ENCODE data around the gene FOXO6. TPM values are rescaled to one million over a fixed set of nuclear protein-coding genes. Genes with fewer than 3 reads are reported as not detected.

FOXO6 gene
- total and polyA plus RNA-seq, 2 donors from 2014 or later: 0.47 to 1.0 TPM

GRCh38 chr1:41417335-41417682 is 56.1 kb downstream of the FOXO6 start:
- FAIRE-seq: no peak
- Histone ChIP-seq H3K9ac (ENCODE audit: low read length in 3 of 3) (no peak overlapping the region), H3K27ac (ENCODE audit: low read depth in 2 of 2, low read length in 2 of 2) (no peak overlapping the region), H3K4me1 (ENCODE audit: control insufficient read depth in 2 of 3, insufficient read depth in 2 of 3, low read depth in 1 of 3, low read length in 3 of 3) (no peaks in the 10 kb centered on the region), H3K9me3 (ENCODE audit: control insufficient read depth in 2 of 3, insufficient read depth in 1 of 3, low read length in 3 of 3) (no peaks in the 10 kb centered on the region), H3K4me3 (ENCODE audit: low read length in 3 of 3) (no peak overlapping the region), H3K27me3 (ENCODE audit: control insufficient read depth, insufficient read depth, low read length) (no peaks in the 10 kb centered on the region), H3K36me3 (ENCODE audit: control insufficient read depth in 2 of 3, insufficient read depth in 3 of 3, low read length in 3 of 3) (no peaks in the 10 kb centered on the region)
- TF ChIP-seq, protein P1, sequence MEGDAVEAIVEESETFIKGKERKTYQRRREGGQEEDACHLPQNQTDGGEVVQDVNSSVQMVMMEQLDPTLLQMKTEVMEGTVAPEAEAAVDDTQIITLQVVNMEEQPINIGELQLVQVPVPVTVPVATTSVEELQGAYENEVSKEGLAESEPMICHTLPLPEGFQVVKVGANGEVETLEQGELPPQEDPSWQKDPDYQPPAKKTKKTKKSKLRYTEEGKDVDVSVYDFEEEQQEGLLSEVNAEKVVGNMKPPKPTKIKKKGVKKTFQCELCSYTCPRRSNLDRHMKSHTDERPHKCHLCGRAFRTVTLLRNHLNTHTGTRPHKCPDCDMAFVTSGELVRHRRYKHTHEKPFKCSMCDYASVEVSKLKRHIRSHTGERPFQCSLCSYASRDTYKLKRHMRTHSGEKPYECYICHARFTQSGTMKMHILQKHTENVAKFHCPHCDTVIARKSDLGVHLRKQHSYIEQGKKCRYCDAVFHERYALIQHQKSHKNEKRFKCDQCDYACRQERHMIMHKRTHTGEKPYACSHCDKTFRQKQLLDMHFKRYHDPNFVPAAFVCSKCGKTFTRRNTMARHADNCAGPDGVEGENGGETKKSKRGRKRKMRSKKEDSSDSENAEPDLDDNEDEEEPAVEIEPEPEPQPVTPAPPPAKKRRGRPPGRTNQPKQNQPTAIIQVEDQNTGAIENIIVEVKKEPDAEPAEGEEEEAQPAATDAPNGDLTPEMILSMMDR (IDR thresholded peaks at IDR 0.05; ENCODE audit: borderline replicate concordance, extremely low read depth, insufficient read depth): no peak
- intact Hi-C loops (cut with DNase I): loop anchor here (5.0 kb wide), 1 partner anchor 145 kb away; no protein-coding TSS in a partner anchor
- peak in 1 of 5 donors; percentile 1 for DNase-seq

GRCh38 chr1:41417746-41418145 is 56.5 kb downstream of the FOXO6 start:
- DNase-seq: peak in 2 of 5 donors; percentile 39 to 51
- intact Hi-C loops (cut with DNase I): loop anchor here (5.0 kb wide), 1 partner anchor 145 kb away; no protein-coding TSS in a partner anchor
- no peaks in the 10 kb centered on the region for H3K27me3 ChIP-seq (ENCODE audit: control insufficient read depth, insufficient read depth, low read length)
- H3K4me3 ChIP-seq (ENCODE audit: low read length in 3 of 3): no peak overlapping the region
- no peak overlapping the region for H3K27ac ChIP-seq (ENCODE audit: low read depth in 2 of 2, low read length in 2 of 2)
- no peaks in the 10 kb centered on the region for H3K4me1 ChIP-seq (ENCODE audit: control insufficient read depth in 2 of 3, insufficient read depth in 2 of 3, low read depth in 1 of 3, low read length in 3 of 3)
- no peaks in the 10 kb centered on the region for H3K9me3 ChIP-seq (ENCODE audit: control insufficient read depth in 2 of 3, insufficient read depth in 1 of 3, low read length in 3 of 3)
- no peaks in the 10 kb centered on the region for H3K36me3 ChIP-seq (ENCODE audit: control insufficient read depth in 2 of 3, insufficient read depth in 3 of 3, low read length in 3 of 3)
- FAIRE-seq: no peak
- no peak overlapping the region for H3K9ac ChIP-seq (ENCODE audit: low read length in 3 of 3)
- TF ChIP-seq, protein P1 (IDR thresholded peaks at IDR 0.05; ENCODE audit: borderline replicate concordance, extremely low read depth, insufficient read depth): no peak

DNA sequence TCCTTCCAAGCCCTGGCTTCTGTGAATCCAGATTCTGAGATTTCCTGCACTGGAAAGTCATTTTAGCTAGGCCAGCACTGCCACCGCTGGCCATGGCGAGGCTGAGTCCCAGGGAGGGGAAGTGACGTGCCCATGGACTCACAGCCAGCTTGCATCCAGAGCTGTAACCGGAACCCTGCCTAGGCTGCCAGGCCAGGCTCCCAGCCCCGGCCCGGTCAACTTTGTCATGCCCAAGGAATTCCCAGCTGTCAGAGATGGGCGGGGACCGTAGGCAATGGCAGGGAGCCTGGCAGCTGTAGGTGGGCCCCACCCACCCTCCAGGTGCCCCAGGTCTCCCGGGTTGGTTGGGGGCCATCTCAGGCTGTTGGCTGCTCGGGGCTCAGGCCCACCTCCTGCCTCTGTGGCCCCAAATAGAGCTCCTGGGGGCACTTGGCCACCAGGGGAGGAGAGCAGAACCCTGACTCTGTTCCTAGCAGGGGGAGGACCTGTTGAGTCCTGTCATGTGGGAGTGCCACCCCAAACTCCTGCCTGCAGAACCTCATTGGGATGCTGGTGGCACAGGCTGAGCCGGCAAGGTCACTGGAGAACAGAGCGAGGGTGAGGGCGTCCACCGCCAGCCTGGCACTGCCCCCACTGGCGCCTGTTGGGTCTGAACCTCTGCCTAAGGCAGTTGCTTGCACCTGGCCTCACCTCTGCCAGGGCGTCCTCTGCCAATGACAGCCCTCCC is 57.8 kb downstream of the FOXO6 start:
- peak overlapping the region in 1 of 2 donors; percentile 43 for H3K27ac ChIP-seq (ENCODE audit: low read depth in 2 of 2, low read length in 2 of 2)
- FAIRE-seq: no peak

More for the DNA sequence above, 57.8 kb downstream of the FOXO6 start:
- Histone ChIP-seq H3K36me3 (ENCODE audit: control insufficient read depth in 2 of 3, insufficient read depth in 3 of 3, low read length in 3 of 3) (no peaks in the 10 kb centered on the region), H3K4me1 (ENCODE audit: control insufficient read depth in 2 of 3, insufficient read depth in 2 of 3, low read depth in 1 of 3, low read length in 3 of 3) (no peaks in the 10 kb centered on the region), H3K9ac (ENCODE audit: low read length in 3 of 3) (no peak overlapping the region), H3K9me3 (ENCODE audit: control insufficient read depth in 2 of 3, insufficient read depth in 1 of 3, low read length in 3 of 3) (no peaks in the 10 kb centered on the region), H3K4me3 (ENCODE audit: low read length in 3 of 3) (no peak overlapping the region), H3K27me3 (ENCODE audit: control insufficient read depth, insufficient read depth, low read length) (no peaks in the 10 kb centered on the region)
- intact Hi-C loops (cut with DNase I): loop anchor here (5.0 kb wide), 1 partner anchor 147 kb away; no protein-coding TSS in a partner anchor
- TF ChIP-seq, protein P1 (IDR thresholded peaks at IDR 0.05; ENCODE audit: borderline replicate concordance, extremely low read depth, insufficient read depth): no peak
- DNase-seq: peak in 4 of 5 donors; percentile 75 to 93 (median 80)

All from kidney (tissue), 14 donors.